AG04450 (cell line): ENCODE data around the gene AFF1. TPM values are rescaled to one million over a fixed set of nuclear protein-coding genes. Genes with fewer than 3 reads are reported as not detected.
A peak's percentile ranks its signal among the peaks of the same experiment; 100 is the strongest.

ENCODE experiments used
- CTCF ChIA-PET: fragments of 300-600, 350-600 bp; formaldehyde crosslinking; extraction: SDS; loops from one replicate; lab custom pipeline; 2022; ENCODE audit warnings: antibody characterized with exemption, inconsistent platforms; lab: Charles Lee
- POLR2A ChIA-PET: fragments of 350-600 bp; formaldehyde crosslinking; extraction: SDS; loops from one replicate; lab custom pipeline; 2021; ENCODE audit warnings: antibody characterized with exemption, inconsistent platforms; lab: Yijun Ruan, JAX
- DNase-seq: peaks from one replicate; pipeline ENCODE4 v3.0.0-alpha.2; 2011; ENCODE audit warnings: low read depth, low spot score
- H3K27ac ChIP-seq: one replicate; pipeline ENCODE4 v1.5.1; 2012; ENCODE audit warnings: low read depth, low read length, control low read depth
- H3K27me3 ChIP-seq: one replicate; pipeline ENCODE4 v1.6.0; 2012; ENCODE audit warnings: low read length; ENCODE audit not compliant: control insufficient read depth, insufficient read depth
- H3K4me3 ChIP-seq: 2 replicates; pipeline ENCODE4 v1.5.1; 2011; ENCODE audit warnings: mild to moderate bottlenecking, low read depth, low read length, control low read depth
- H3K9me3 ChIP-seq: 2 replicates; pipeline ENCODE4 v1.5.1; 2012; ENCODE audit warnings: low read length; ENCODE audit not compliant: control insufficient read depth, insufficient read depth
- polyA plus RNA-seq: library from polyadenylated mRNA; depleted of rRNA; stranded (reverse); fragments of >200 nt; gene quantifications from 2 replicates; pipeline ENCODE4 v1.2.3, GENCODE V29; 2011
- TF ChIP-seq, protein P1 (sequence below): IDR thresholded peaks from 2 replicates; pipeline ENCODE4 v1.5.1; 2011; ENCODE audit warnings: low read depth, low read length, control low read depth, inconsistent platforms

Gene AFF1
- polyA plus RNA-seq, 1 experiment, result 17.2 TPM

DNA sequence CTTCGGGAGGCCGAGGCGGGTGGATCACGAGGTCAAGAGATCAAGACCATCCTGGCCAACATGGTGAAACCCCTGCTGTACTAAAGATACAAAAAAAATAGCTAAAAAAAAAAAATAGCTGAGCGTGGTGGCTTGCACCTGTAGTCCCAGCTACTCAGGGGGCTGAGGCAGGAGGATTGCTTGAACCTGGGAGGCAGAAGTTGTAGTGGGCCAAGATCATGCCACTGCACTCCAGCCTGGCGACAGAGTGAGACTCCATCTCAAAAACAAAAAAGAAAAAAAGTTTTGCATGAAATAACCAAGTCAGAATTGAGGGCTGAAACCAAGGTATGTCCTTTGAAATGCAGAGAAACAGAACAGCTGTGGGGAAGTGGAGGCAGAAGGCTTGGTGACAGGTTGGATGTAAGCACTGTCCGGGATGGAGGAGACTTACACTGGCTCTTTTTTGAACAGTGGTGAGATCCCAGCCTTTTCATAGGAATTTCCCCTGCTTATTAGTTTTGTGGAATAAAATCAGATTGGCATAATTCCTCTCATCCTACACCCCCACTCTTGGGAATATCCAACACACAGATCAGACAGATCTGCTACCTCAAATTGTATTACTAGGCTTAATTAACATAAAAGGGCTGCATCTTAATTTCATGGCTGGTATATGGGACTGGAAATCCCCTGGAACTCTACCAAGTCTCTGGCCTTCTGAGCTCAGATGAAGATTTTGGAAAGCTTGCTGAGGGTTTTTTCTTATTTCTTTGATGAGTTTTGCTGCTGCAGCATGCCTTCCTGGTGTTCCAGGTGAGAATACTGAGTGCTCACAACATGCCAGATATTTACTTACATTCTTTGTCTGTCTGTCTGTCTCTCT lies 23.8 kb upstream of the AFF1 start:
- Histone ChIP-seq H3K27ac (peak overlapping the region; percentile 4), H3K4me3 (no peak overlapping the region), H3K27me3 (no peaks in the 10 kb centered on the region), H3K9me3 (no peaks in the 10 kb centered on the region)
- ChIA-PET POLR2A (no interaction called here), CTCF (interaction anchor here (7.2 to 10.0 kb wide), 2 partner anchors 11 to 413 kb away, joined by 39 to 101 read pairs; no protein-coding TSS in a partner anchor)
- DNase-seq, result no peak
- TF ChIP-seq, protein P1, sequence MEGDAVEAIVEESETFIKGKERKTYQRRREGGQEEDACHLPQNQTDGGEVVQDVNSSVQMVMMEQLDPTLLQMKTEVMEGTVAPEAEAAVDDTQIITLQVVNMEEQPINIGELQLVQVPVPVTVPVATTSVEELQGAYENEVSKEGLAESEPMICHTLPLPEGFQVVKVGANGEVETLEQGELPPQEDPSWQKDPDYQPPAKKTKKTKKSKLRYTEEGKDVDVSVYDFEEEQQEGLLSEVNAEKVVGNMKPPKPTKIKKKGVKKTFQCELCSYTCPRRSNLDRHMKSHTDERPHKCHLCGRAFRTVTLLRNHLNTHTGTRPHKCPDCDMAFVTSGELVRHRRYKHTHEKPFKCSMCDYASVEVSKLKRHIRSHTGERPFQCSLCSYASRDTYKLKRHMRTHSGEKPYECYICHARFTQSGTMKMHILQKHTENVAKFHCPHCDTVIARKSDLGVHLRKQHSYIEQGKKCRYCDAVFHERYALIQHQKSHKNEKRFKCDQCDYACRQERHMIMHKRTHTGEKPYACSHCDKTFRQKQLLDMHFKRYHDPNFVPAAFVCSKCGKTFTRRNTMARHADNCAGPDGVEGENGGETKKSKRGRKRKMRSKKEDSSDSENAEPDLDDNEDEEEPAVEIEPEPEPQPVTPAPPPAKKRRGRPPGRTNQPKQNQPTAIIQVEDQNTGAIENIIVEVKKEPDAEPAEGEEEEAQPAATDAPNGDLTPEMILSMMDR, result no peak

DNA sequence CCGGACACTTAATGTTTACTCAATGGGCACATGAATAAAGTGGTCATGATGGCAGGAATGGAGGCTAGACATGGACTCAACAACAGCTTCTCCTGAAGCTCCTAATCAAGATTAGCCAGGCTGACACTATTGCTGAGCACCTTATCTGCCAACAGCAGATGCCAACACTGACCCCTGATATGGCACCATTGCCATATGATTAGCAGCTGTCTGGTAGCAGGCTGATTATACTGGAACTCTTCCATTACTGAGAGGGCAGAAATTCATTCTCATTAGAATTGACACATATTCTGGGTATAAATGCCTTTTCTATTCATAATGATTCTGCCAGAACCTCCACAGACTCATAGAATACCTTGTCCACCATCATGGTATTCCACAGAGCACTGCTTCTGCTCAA lies 18.4 kb upstream of the AFF1 start:
- Histone ChIP-seq H3K27me3 (no peaks in the 10 kb centered on the region), H3K4me3 (no peak overlapping the region), H3K27ac (no peak overlapping the region), H3K9me3 (no peaks in the 10 kb centered on the region)
- DNase-seq, result no peak
- POLR2A ChIA-PET, result no interaction called here
- TF ChIP-seq, protein P1, result no peak
- CTCF ChIA-PET, result interaction anchor here (1.1 kb wide), 1 partner anchor 19 kb away, joined by 3 read pairs; the partner anchor contains the start of gene AFF1

DNA sequence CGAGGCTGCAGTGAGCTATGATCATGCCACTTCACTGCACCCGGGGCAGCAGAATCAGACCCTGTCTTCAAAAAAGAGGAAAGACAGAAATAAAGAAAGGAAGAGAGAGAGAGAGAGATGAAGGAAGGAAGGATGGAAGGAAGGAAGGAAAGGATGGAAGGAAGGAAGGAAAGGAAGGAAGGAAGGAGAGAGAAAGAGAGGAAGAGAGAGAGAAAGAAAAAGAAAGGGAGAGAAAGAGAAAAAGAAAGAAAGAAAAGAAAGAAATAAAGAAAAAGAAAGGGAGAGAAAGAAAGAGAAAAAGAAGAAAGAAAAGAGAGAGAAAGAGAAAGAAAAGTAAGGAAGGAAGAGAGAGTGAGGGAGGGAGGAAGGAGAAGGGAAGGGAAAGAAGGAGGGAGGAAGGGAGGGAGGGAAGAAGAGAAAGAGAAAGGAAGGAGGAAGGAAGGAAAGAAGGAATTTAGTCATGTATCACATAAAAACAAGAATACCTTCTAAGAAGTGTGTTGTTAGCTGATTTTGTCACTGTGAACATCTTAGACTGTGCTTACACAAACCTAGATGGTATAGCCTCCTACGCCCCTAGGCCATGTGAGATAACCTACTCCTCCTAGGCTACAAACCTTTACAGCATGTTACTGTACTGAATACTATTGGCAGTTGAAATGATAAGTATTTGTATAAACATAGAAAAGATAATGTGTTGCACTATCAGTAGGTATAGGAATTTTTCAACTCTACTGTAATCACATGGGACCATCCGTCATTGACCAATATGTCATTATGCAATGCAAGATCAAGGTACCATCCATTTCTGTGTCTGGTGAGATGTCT lies 17.4 kb upstream of the AFF1 start:
- POLR2A ChIA-PET, result no interaction called here
- Histone ChIP-seq H3K27me3 (no peaks in the 10 kb centered on the region), H3K4me3 (no peak overlapping the region), H3K9me3 (no peaks in the 10 kb centered on the region), H3K27ac (no peak overlapping the region)
- CTCF ChIA-PET, result no interaction called here
- no peak for DNase-seq
- TF ChIP-seq, protein P1, result no peak

DNA sequence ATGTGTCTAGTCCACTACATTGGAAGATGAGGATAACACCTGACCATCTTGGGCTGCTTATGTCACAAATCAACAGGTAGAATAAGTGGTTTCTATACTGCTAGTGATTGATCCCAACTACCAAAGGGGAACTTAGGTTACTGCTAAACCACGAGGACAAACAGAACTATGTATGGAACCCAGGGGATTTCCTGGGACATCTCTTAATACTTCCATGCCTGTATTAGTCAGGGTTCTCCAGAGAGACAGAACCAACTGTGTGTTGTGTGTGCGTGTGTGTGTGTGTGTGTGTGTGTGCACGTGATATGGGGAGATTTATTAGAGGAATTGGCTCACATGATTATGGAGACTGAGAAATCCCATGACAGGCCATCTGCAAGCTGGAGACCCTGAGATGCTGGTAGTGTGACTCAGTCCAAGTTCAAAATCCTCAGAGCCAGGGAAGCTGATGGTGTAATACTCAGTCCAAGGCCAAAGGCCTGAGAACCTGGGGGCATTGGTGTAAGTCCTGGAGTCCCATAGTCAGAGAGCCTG lies 16.2 kb upstream of the AFF1 start:
- no peaks in the 10 kb centered on the region for H3K27me3 ChIP-seq
- ChIA-PET POLR2A (no interaction called here), CTCF (no interaction called here)
- TF ChIP-seq, protein P1, result no peak
- H3K4me3 ChIP-seq, result no peak overlapping the region
- DNase-seq, result no peak
- no peaks in the 10 kb centered on the region for H3K9me3 ChIP-seq
- H3K27ac ChIP-seq, result no peak overlapping the region
